Activated CD8-positive, alpha-beta memory T cell treated with anti-CD3 and anti-CD28 coated beads for 1 hour (primary cell): ENCODE data around the gene ALKBH3.

Experiments
- DNase-seq, 2 donors: peaks; one replicate each; pipeline ENCODE4 v3.0.0-alpha.2; 2020; ENCODE audit warnings: low read depth in 1 of 2; ENCODE audit errors: extremely low read depth in 1 of 2

The ALKBH3 gene

GRCh38 chr11:43957571-43957970, 76.9 kb downstream of the ALKBH3 start:
- DNase-seq: no peak

- DNase-seq: no peak
These were observed 78.8 kb downstream of the ALKBH3 start for GRCh38 chr11:43959321-43959995.

- DNase-seq: no peak
These were observed 82.0 kb downstream of the ALKBH3 start for GRCh38 chr11:43962383-43963278.

GRCh38 chr11:43963279-43963620, 82.6 kb downstream of the ALKBH3 start:
- DNase-seq: no peak

GRCh38 chr11:43967661-43968060, 87.0 kb downstream of the ALKBH3 start:
- no peak for DNase-seq

GRCh38 chr11:43968719-43969118, 88.1 kb downstream of the ALKBH3 start:
- no peak for DNase-seq

- DNase-seq: no peak
These were observed 88.9 kb downstream of the ALKBH3 start for GRCh38 chr11:43969543-43969942.
